ENCODE measurements around the gene MED27.

DNA sequence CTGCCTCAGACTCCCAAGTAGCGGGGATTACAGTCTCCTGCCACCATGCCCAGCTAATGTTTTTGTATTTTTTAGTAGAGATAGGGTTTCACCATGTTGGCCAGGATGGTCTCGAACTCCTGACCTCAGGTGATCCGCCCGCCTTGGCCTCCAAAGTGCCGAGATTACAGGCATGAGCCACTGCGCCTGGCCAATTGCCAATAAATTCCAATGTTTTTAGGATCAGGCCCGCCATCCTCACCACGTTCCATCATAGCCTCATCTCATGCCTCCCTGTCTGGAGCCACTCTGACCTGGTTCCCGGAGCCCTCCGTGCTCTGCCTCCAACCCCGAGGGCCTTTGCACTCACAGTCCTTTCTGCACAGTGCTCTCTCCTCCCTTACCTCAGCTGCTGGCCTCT is 268.3 kb downstream of the MED27 start:
- no peak for TF ChIP-seq NCOA1 (CRISPR knock-in tag; IDR thresholded peaks at IDR 0.05)
- TF ChIP-seq NFYB (CRISPR knock-in tag; IDR thresholded peaks at IDR 0.05) = no peak
- TF ChIP-seq POLR2A (IDR thresholded peaks at IDR 0.05; ENCODE audit: insufficient read depth in 1 of 2, low read depth in 2 of 2, low read length in 2 of 2) = no peak
- TF ChIP-seq ZNF660 (CRISPR knock-in tag; IDR thresholded peaks at IDR 0.05; ENCODE audit: borderline replicate concordance, low read depth) = no peak
- no peak for TF ChIP-seq SMARCE1 (IDR thresholded peaks at IDR 0.05; ENCODE audit: borderline replicate concordance)
- TF ChIP-seq, protein P1, sequence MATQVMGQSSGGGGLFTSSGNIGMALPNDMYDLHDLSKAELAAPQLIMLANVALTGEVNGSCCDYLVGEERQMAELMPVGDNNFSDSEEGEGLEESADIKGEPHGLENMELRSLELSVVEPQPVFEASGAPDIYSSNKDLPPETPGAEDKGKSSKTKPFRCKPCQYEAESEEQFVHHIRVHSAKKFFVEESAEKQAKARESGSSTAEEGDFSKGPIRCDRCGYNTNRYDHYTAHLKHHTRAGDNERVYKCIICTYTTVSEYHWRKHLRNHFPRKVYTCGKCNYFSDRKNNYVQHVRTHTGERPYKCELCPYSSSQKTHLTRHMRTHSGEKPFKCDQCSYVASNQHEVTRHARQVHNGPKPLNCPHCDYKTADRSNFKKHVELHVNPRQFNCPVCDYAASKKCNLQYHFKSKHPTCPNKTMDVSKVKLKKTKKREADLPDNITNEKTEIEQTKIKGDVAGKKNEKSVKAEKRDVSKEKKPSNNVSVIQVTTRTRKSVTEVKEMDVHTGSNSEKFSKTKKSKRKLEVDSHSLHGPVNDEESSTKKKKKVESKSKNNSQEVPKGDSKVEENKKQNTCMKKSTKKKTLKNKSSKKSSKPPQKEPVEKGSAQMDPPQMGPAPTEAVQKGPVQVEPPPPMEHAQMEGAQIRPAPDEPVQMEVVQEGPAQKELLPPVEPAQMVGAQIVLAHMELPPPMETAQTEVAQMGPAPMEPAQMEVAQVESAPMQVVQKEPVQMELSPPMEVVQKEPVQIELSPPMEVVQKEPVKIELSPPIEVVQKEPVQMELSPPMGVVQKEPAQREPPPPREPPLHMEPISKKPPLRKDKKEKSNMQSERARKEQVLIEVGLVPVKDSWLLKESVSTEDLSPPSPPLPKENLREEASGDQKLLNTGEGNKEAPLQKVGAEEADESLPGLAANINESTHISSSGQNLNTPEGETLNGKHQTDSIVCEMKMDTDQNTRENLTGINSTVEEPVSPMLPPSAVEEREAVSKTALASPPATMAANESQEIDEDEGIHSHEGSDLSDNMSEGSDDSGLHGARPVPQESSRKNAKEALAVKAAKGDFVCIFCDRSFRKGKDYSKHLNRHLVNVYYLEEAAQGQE (IDR thresholded peaks at IDR 0.05; ENCODE audit: borderline replicate concordance in 1 of 2, low read depth in 1 of 2, low read length in 2 of 2) = no peak
